ENCODE data around the gene MGST1. TPM values are rescaled to one million over a fixed set of nuclear protein-coding genes. Genes with fewer than 3 reads are reported as not detected.

The MGST1 gene
- total RNA-seq, 1 donor from 2014 or later, result 17.9 TPM

GRCh38 chr12:16307856-16308475 is 39.5 kb upstream of the MGST1 start:
- Mint-ChIP-seq H3K9me3 (ENCODE audit: low read depth) (peaks cover 17% of the 10 kb centered on the region), H3K4me1 (ENCODE audit: low read depth) (peaks cover 6% of the 10 kb centered on the region), H3K27me3 (ENCODE audit: low read depth) (no peaks in the 10 kb centered on the region), H3K36me3 (ENCODE audit: low read depth) (peaks cover 2% of the 10 kb centered on the region), H3K4me3 (ENCODE audit: unreplicated experiment) (no peak overlapping the region), H3K27ac (ENCODE audit: unreplicated experiment) (no peak overlapping the region)
- TF ChIP-seq CTCF (IDR thresholded peaks at IDR 0.05), result no peak
- DNase-seq (ENCODE audit: low spot score), result no peak

GRCh38 chr12:16310934-16311333 is 36.5 kb upstream of the MGST1 start:
- Mint-ChIP-seq H3K27ac (ENCODE audit: unreplicated experiment) (no peak overlapping the region), H3K36me3 (ENCODE audit: low read depth) (peaks cover 2% of the 10 kb centered on the region), H3K27me3 (ENCODE audit: low read depth) (no peaks in the 10 kb centered on the region), H3K9me3 (ENCODE audit: low read depth) (peaks cover 17% of the 10 kb centered on the region), H3K4me3 (ENCODE audit: unreplicated experiment) (no peak overlapping the region), H3K4me1 (ENCODE audit: low read depth) (peaks cover 6% of the 10 kb centered on the region)
- no peak for DNase-seq (ENCODE audit: low spot score)
- TF ChIP-seq CTCF (IDR thresholded peaks at IDR 0.05), result no peak

- no peaks in the 10 kb centered on the region for H3K27me3 Mint-ChIP-seq (ENCODE audit: low read depth)
- DNase-seq (ENCODE audit: low spot score), result no peak
- no peak for TF ChIP-seq CTCF (IDR thresholded peaks at IDR 0.05)
- H3K4me3 Mint-ChIP-seq (ENCODE audit: unreplicated experiment), result no peak overlapping the region
- peak overlapping the region; percentile 23 for H3K27ac Mint-ChIP-seq (ENCODE audit: unreplicated experiment)
- peaks cover 5% of the 10 kb centered on the region for H3K9me3 Mint-ChIP-seq (ENCODE audit: low read depth)
- peaks cover 16% of the 10 kb centered on the region for H3K4me1 Mint-ChIP-seq (ENCODE audit: low read depth)
- no peaks in the 10 kb centered on the region for H3K36me3 Mint-ChIP-seq (ENCODE audit: low read depth)
Measured at GRCh38 chr12:16323010-16323409, 24.4 kb upstream of the MGST1 start.

- no peak for DNase-seq (ENCODE audit: low spot score)
- no peak overlapping the region for H3K27ac Mint-ChIP-seq (ENCODE audit: unreplicated experiment)
- H3K36me3 Mint-ChIP-seq (ENCODE audit: low read depth), result no peaks in the 10 kb centered on the region
- TF ChIP-seq CTCF (IDR thresholded peaks at IDR 0.05), result no peak
- H3K4me1 Mint-ChIP-seq (ENCODE audit: low read depth), result peaks cover 16% of the 10 kb centered on the region
- peaks cover 9% of the 10 kb centered on the region for H3K9me3 Mint-ChIP-seq (ENCODE audit: low read depth)
- no peak overlapping the region for H3K4me3 Mint-ChIP-seq (ENCODE audit: unreplicated experiment)
- H3K27me3 Mint-ChIP-seq (ENCODE audit: low read depth), result no peaks in the 10 kb centered on the region
Measured at GRCh38 chr12:16323638-16324037, 23.8 kb upstream of the MGST1 start.

GRCh38 chr12:16324272-16324671 is 23.2 kb upstream of the MGST1 start:
- Mint-ChIP-seq H3K4me1 (ENCODE audit: low read depth) (peaks cover 16% of the 10 kb centered on the region), H3K27me3 (ENCODE audit: low read depth) (no peaks in the 10 kb centered on the region), H3K36me3 (ENCODE audit: low read depth) (no peaks in the 10 kb centered on the region), H3K9me3 (ENCODE audit: low read depth) (peaks cover 9% of the 10 kb centered on the region), H3K27ac (ENCODE audit: unreplicated experiment) (no peak overlapping the region), H3K4me3 (ENCODE audit: unreplicated experiment) (no peak overlapping the region)
- DNase-seq (ENCODE audit: low spot score), result no peak
- TF ChIP-seq CTCF (IDR thresholded peaks at IDR 0.05), result no peak

All from chondrocyte (in vitro differentiated cells).